HepG2 (cell line): ENCODE data around the gene PCP4. TPM values are rescaled to one million over a fixed set of nuclear protein-coding genes. Genes with fewer than 3 reads are reported as not detected.

Source experiments
- ATAC-seq: fragments of 200-7000 bp; cut with Tn5 transposase; 3 replicates; pipeline ENCODE4 v1.9.1; 2020; ENCODE audit warnings: mild to moderate bottlenecking, moderate library complexity
- BruUV-seq: library from RNA; stranded (reverse); fragments of 400-500 nt; replicated peaks from 2 replicates; lab custom pipeline; 2021; lab: Mats Ljungman, UMichigan
- CTCF ChIA-PET: fragments of 300-600 bp; formaldehyde crosslinking; extraction: SDS; loops from one replicate; lab custom pipeline; 2021; ENCODE audit warnings: low total read pairs, inconsistent platforms, low intra/inter-chr PET ratio; lab: Yijun Ruan, JAX
- POLR2A ChIA-PET: fragments of 350-600 bp; sonication (Branson Sonifier 250); formaldehyde crosslinking; loops from one replicate; lab custom pipeline; 2020; ENCODE audit warnings: antibody characterized with exemption, inconsistent platforms; lab: Yijun Ruan, JAX
- DNase-seq: peaks from one replicate; pipeline ENCODE4 v3.0.0-alpha.2; 2015; ENCODE audit warnings: low spot score
- FAIRE-seq: peaks from 3 replicates; lab custom pipeline; 2011; peaks lifted over from hg19 to GRCh38; lab: Jason Lieb, UNC
- H2AFZ ChIP-seq: one replicate; pipeline ENCODE4 v1.6.1; 2011; ENCODE audit warnings: low read length, inconsistent platforms
- H3K27ac ChIP-seq: fragments of 300-600 bp; 3 replicates; pipeline ENCODE4 v1.8.0; 2011; ENCODE audit warnings: mixed run types, mild to moderate bottlenecking, mixed read lengths, low read length, inconsistent platforms; ENCODE audit not compliant: insufficient read depth; ENCODE audit errors: extremely low read length
- H3K27me3 ChIP-seq, 2 experiments: fragments of 200-600 bp in 1 of 2; 2 replicates in 1 of 2; 3 replicates in 1 of 2; pipeline versions ENCODE4 v1.6.0 to v1.8.0; 2011; ENCODE audit warnings: low read length in 2 of 2, mild to moderate bottlenecking in 2 of 2, moderate library complexity in 2 of 2, inconsistent platforms in 1 of 2; ENCODE audit not compliant: insufficient read depth in 2 of 2, control insufficient read depth in 1 of 2
- H3K36me3 ChIP-seq, 2 experiments: fragments of 200-600 bp in 1 of 2; replicated peaks in 1 of 2; 2 replicates in 1 of 2; 3 replicates in 1 of 2; pipeline versions ENCODE4 v1.5.1 to v1.8.0; 2011; ENCODE audit warnings: low read length in 2 of 2, inconsistent platforms in 1 of 2; ENCODE audit not compliant: insufficient read depth in 2 of 2, control insufficient read depth in 1 of 2
- H3K4me1 ChIP-seq: 2 replicates; pipeline ENCODE4 v1.5.1; 2012; ENCODE audit warnings: low read length, inconsistent platforms; ENCODE audit not compliant: insufficient read depth
- H3K4me2 ChIP-seq: 2 replicates; pipeline ENCODE4 v1.6.0; 2011; ENCODE audit warnings: low read depth, low read length, inconsistent platforms
- H3K4me3 ChIP-seq, 3 experiments: fragments of 200-600 bp in 1 of 3; sonication (generic), shearing (Covaris generic) in 1 of 3; replicated peaks in 1 of 3; 2 replicates each; pipeline ENCODE4 v1.5.1; 2011 to 2016; ENCODE audit warnings: low read length in 3 of 3, inconsistent platforms in 2 of 3, low read depth in 2 of 3, mild to moderate bottlenecking in 2 of 3, control low read depth in 1 of 3, mixed read lengths in 1 of 3; ENCODE audit not compliant: insufficient read depth in 1 of 3
- H3K79me2 ChIP-seq: one replicate; pipeline ENCODE4 v1.6.1; 2011; ENCODE audit warnings: low read length, inconsistent platforms; ENCODE audit not compliant: insufficient read depth
- H3K9ac ChIP-seq: 2 replicates; pipeline ENCODE4 v1.6.0; 2011; ENCODE audit warnings: mild to moderate bottlenecking, low read depth, low read length, inconsistent platforms; ENCODE audit not compliant: insufficient read depth
- H3K9me3 ChIP-seq: 2 replicates; pipeline ENCODE4 v1.5.1; 2012; ENCODE audit warnings: mild to moderate bottlenecking, low read length
- H4K20me1 ChIP-seq: 2 replicates; pipeline ENCODE4 v1.6.0; 2011; ENCODE audit warnings: inconsistent platforms, mild to moderate bottlenecking, low read length, moderate library complexity; ENCODE audit not compliant: insufficient read depth
- DNMT1 ChIP-seq: sonication (generic); formaldehyde crosslinking; IDR thresholded peaks from 2 replicates; pipeline ENCODE4 v1.5.1; 2020; ENCODE audit warnings: mild to moderate bottlenecking, missing genetic modification reagents
- FIP1L1 ChIP-seq: fragments of 200-400 bp; formaldehyde crosslinking; IDR thresholded peaks from 2 replicates; pipeline ENCODE4 v1.6.1; 2018; ENCODE audit warnings: low read depth, mild to moderate bottlenecking, low read length, moderate library complexity, borderline replicate concordance; ENCODE audit not compliant: insufficient read depth
- SKI ChIP-seq: fragments of 450-650 bp; IDR thresholded peaks from one replicate; pipeline ENCODE4 v1.6.1; 2018; ENCODE audit warnings: mild to moderate bottlenecking; ENCODE audit not compliant: partially characterized antibody
- SPEN ChIP-seq: sonication (generic); formaldehyde crosslinking; IDR thresholded peaks from 2 replicates; pipeline ENCODE4 v1.5.1; 2020; ENCODE audit warnings: low read depth, mild to moderate bottlenecking, missing genetic modification reagents
- STAT6 ChIP-seq: sonication (generic); formaldehyde crosslinking; IDR thresholded peaks from 2 replicates; pipeline ENCODE4 v1.4.0; 2020; ENCODE audit warnings: missing genetic modification reagents, mild to moderate bottlenecking, borderline replicate concordance
- ZBTB1 ChIP-seq: sonication (generic); formaldehyde crosslinking; IDR thresholded peaks from 2 replicates; pipeline ENCODE4 v1.4.0; 2020; ENCODE audit warnings: missing genetic modification reagents, borderline replicate concordance
- ZBTB42 ChIP-seq: sonication (generic); formaldehyde crosslinking; IDR thresholded peaks from 2 replicates; pipeline ENCODE4 v1.5.0; 2020; ENCODE audit warnings: mild to moderate bottlenecking, missing genetic modification reagents
- ZFP41 ChIP-seq: sonication (generic); formaldehyde crosslinking; IDR thresholded peaks from 2 replicates; pipeline ENCODE4 v1.4.0; 2020; ENCODE audit warnings: mild to moderate bottlenecking, missing genetic modification reagents, borderline replicate concordance
- ZNF20 ChIP-seq: sonication (generic); formaldehyde crosslinking; IDR thresholded peaks from 2 replicates; pipeline ENCODE4 v1.4.0; 2020; ENCODE audit warnings: mild to moderate bottlenecking, moderate library complexity, missing genetic modification reagents
- WGBS: methylation state at CpG from one replicate; pipeline ENCODE4 v1.1.6; 2017; ENCODE audit warnings: low lambda C conversion rate; 5-methylcytosine and 5-hydroxymethylcytosine counted together
- in situ Hi-C: cut with HindIII; loops from 2 replicates; pipeline ENCODE4 v1.10.0; 2017; ENCODE audit warnings: low pct_unique_long_range_greater_than_20kb; ENCODE audit not compliant: extremely low pct_ligation_motif_present
- intact Hi-C: fragments of 100-400 bp; cut with micrococcal nuclease; formaldehyde crosslinking; loops from one replicate; pipeline ENCODE4 v1.10.0; 2022; ENCODE audit not compliant: unreplicated experiment
- polyA plus RNA-seq, 8 experiments: library from polyadenylated mRNA; depleted of rRNA in 3 of 8; stranded (reverse) in 7 of 8; unstranded in 1 of 8; fragments of >200 nt; fragmentation: Illumina TruSeq in 4 of 8; extraction: Trizol in 4 of 8; gene quantifications; 2 replicates each; pipeline versions ENCODE4 v1.2.1 to v1.2.3, GENCODE V29; 2011 to 2016; ENCODE audit warnings: low read depth in 4 of 8, missing spikeins in 1 of 8, mixed read lengths in 1 of 8; ENCODE audit not compliant: insufficient read depth in 1 of 8
- total RNA-seq, 5 experiments: library from RNA; depleted of rRNA; stranded (reverse); fragments of >200 nt; fragmentation: Illumina TruSeq; extraction: Trizol; gene quantifications; 2 replicates each; pipeline ENCODE4 v1.2.3, GENCODE V29; 2016; ENCODE audit warnings: low read depth in 1 of 5

PCP4 gene
- total and polyA plus RNA-seq, 2 of the 13 experiments (the other 11 are each of a cell fraction or from before 2014, with no cell fraction given): not detected

GRCh38 chr21:39873687-39874086, 6.4 kb downstream of the PCP4 start:
- H3K9ac ChIP-seq: no peak overlapping the region
- no TSS peak for BruUV-seq
- H3K4me1 ChIP-seq: no peaks in the 10 kb centered on the region
- H4K20me1 ChIP-seq: no peaks in the 10 kb centered on the region
- no peaks in the 10 kb centered on the region for H3K27me3 ChIP-seq
- 30% methylated on average over 1 of the region's 1 CpG for WGBS
- H3K4me2 ChIP-seq: no peak overlapping the region
- FAIRE-seq: no peak
- in situ Hi-C loops: no loop called here
- ATAC-seq: no peak
- POLR2A ChIA-PET: no interaction called here
- H3K4me3 ChIP-seq: no peak overlapping the region
- no peak overlapping the region for H2AFZ ChIP-seq
- H3K27ac ChIP-seq: no peak overlapping the region
- CTCF ChIA-PET: no interaction called here
- TF ChIP-seq ZNF20 (no peak), STAT6 (no peak), ZBTB1 (CRISPR knock-in tag) (no peak), FIP1L1 (no peak), SKI (no peak), DNMT1 (CRISPR knock-in tag) (no peak), SPEN (no peak), ZFP41 (CRISPR knock-in tag) (no peak), ZBTB42 (CRISPR knock-in tag) (no peak)
- no peak for DNase-seq
- H3K79me2 ChIP-seq: no peaks in the 10 kb centered on the region
- intact Hi-C loops: no loop called here
- peaks cover 61% of the 10 kb centered on the region for H3K9me3 ChIP-seq
- no peaks in the 10 kb centered on the region for H3K36me3 ChIP-seq
